ENCODE measurements around the gene EMC10. TPM values are rescaled to one million over a fixed set of nuclear protein-coding genes. Genes with fewer than 3 reads are reported as not detected.

EMC10 gene
- total and polyA plus RNA-seq, 4 donors, result 17.1 to 132 (median 40.5) TPM

DNA sequence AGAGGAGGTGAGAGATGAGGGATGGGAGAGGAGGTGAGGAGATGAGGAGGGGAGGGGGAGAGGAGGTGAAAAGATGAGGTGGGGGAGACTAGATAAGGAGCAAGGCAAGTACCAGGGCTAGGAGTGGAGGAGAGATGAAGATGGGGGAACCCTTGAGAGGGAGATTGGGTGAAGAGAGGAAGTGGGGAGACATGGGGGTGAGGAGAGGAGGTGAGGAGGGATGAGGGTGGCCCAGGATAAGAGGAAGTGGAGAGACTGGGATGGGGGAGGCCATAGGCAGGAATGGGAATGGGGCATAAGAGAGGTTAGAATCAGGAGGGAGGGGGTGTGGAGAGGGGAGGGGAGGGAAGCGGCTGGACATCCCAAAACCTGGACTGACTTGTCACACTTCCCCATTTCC lies 16.7 kb upstream of the EMC10 start:
- Histone ChIP-seq H3K9ac (ENCODE audit: low read depth in 1 of 2, low read length in 2 of 2) (no peak overlapping the region), H3K4me1 (ENCODE audit: control insufficient read depth in 4 of 4, insufficient read depth in 4 of 4, low read length in 3 of 4) (no peaks in the 10 kb centered on the region), H3K9me3 (ENCODE audit: control insufficient read depth in 4 of 4, low read length in 3 of 4) (no peaks in the 10 kb centered on the region), H3K4me3 (ENCODE audit: low read depth in 1 of 3, low read length in 3 of 3) (no peak overlapping the region), H3K27ac (ENCODE audit: low read depth in 1 of 2, low read length in 2 of 2) (no peak overlapping the region), H3K27me3 (ENCODE audit: control insufficient read depth in 4 of 4, insufficient read depth in 4 of 4, low read length in 3 of 4) (peaks cover 0 to 2% (median 0%) of the 10 kb centered on the region in 4 donors), H3K36me3 (ENCODE audit: control insufficient read depth in 4 of 4, insufficient read depth in 3 of 4, low read depth in 1 of 4, low read length in 3 of 4) (no peaks in the 10 kb centered on the region)
- 52% methylated on average over 1 of the region's 1 CpG for WGBS
- DNase-seq (ENCODE audit: low spot score), result no peak
- TF ChIP-seq, protein P1, sequence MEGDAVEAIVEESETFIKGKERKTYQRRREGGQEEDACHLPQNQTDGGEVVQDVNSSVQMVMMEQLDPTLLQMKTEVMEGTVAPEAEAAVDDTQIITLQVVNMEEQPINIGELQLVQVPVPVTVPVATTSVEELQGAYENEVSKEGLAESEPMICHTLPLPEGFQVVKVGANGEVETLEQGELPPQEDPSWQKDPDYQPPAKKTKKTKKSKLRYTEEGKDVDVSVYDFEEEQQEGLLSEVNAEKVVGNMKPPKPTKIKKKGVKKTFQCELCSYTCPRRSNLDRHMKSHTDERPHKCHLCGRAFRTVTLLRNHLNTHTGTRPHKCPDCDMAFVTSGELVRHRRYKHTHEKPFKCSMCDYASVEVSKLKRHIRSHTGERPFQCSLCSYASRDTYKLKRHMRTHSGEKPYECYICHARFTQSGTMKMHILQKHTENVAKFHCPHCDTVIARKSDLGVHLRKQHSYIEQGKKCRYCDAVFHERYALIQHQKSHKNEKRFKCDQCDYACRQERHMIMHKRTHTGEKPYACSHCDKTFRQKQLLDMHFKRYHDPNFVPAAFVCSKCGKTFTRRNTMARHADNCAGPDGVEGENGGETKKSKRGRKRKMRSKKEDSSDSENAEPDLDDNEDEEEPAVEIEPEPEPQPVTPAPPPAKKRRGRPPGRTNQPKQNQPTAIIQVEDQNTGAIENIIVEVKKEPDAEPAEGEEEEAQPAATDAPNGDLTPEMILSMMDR (IDR thresholded peaks at IDR 0.05; ENCODE audit: low read depth, low read length, missing input control), result no peak
- TF ChIP-seq YY1 (IDR thresholded peaks at IDR 0.05) (no peak), SP1 (IDR thresholded peaks at IDR 0.05) (no peak), HNF4A (conservative IDR thresholded peaks at IDR 0.05) (no peak)
- TF ChIP-seq, protein P2, sequence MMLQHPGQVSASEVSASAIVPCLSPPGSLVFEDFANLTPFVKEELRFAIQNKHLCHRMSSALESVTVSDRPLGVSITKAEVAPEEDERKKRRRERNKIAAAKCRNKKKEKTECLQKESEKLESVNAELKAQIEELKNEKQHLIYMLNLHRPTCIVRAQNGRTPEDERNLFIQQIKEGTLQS (IDR thresholded peaks at IDR 0.05), result no peak

DNA sequence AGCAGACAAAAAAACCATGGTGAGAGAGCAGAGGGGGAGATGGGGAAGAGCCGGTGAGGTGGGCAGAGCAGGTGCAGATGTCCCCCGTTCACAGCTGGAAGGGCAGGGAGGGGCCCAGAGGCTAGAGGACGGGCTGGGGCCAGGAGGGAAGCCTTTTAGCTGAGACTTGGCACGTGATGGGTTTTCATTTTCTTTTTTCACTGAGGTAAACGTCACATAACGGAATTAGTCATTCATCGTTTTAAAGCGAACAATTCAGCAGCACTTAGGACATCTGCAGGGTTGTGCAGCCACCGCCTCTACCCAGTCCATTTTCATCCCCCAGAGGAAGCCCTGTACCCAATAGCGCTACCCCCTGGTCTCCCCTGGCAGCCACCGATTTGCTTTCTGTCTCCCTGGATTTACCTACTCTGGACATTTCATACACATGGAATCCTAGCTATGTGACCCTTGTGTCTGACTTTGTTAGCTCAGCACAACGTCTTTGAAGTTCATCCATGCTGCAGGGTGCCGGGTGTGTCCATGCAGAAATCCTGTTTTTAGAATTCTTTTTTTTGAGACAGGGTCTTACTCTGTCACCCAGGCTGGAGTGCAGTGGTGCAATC lies 16.0 kb upstream of the EMC10 start:
- WGBS, result 28% methylated on average over 13 of the region's 13 CpGs
- Histone ChIP-seq H3K9me3 (ENCODE audit: control insufficient read depth in 4 of 4, low read length in 3 of 4) (no peaks in the 10 kb centered on the region), H3K4me1 (ENCODE audit: control insufficient read depth in 4 of 4, insufficient read depth in 4 of 4, low read length in 3 of 4) (no peaks in the 10 kb centered on the region), H3K4me3 (ENCODE audit: low read depth in 1 of 3, low read length in 3 of 3) (no peak overlapping the region), H3K27me3 (ENCODE audit: control insufficient read depth in 4 of 4, insufficient read depth in 4 of 4, low read length in 3 of 4) (peaks cover 0 to 2% (median 0%) of the 10 kb centered on the region in 4 donors), H3K9ac (ENCODE audit: low read depth in 1 of 2, low read length in 2 of 2) (no peak overlapping the region), H3K36me3 (ENCODE audit: control insufficient read depth in 4 of 4, insufficient read depth in 3 of 4, low read depth in 1 of 4, low read length in 3 of 4) (no peaks in the 10 kb centered on the region), H3K27ac (ENCODE audit: low read depth in 1 of 2, low read length in 2 of 2) (no peak overlapping the region)
- TF ChIP-seq RAD21 (IDR thresholded peaks at IDR 0.05) (no peak), SP1 (IDR thresholded peaks at IDR 0.05) (no peak), HNF4A (conservative IDR thresholded peaks at IDR 0.05) (no peak), FOXA2 (IDR thresholded peaks at IDR 0.05) (no peak), RXRA (IDR thresholded peaks at IDR 0.05) (no peak), TAF1 (conservative IDR thresholded peaks at IDR 0.05) (no peak), YY1 (IDR thresholded peaks at IDR 0.05) (no peak), HNF4G (IDR thresholded peaks at IDR 0.05) (no peak)
- TF ChIP-seq, protein P3, sequence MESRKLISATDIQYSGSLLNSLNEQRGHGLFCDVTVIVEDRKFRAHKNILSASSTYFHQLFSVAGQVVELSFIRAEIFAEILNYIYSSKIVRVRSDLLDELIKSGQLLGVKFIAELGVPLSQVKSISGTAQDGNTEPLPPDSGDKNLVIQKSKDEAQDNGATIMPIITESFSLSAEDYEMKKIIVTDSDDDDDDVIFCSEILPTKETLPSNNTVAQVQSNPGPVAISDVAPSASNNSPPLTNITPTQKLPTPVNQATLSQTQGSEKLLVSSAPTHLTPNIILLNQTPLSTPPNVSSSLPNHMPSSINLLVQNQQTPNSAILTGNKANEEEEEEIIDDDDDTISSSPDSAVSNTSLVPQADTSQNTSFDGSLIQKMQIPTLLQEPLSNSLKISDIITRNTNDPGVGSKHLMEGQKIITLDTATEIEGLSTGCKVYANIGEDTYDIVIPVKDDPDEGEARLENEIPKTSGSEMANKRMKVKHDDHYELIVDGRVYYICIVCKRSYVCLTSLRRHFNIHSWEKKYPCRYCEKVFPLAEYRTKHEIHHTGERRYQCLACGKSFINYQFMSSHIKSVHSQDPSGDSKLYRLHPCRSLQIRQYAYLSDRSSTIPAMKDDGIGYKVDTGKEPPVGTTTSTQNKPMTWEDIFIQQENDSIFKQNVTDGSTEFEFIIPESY (IDR thresholded peaks at IDR 0.05), result no peak
- TF ChIP-seq, protein P1 (IDR thresholded peaks at IDR 0.05; ENCODE audit: low read depth, low read length, missing input control), result no peak
- TF ChIP-seq, protein P4, sequence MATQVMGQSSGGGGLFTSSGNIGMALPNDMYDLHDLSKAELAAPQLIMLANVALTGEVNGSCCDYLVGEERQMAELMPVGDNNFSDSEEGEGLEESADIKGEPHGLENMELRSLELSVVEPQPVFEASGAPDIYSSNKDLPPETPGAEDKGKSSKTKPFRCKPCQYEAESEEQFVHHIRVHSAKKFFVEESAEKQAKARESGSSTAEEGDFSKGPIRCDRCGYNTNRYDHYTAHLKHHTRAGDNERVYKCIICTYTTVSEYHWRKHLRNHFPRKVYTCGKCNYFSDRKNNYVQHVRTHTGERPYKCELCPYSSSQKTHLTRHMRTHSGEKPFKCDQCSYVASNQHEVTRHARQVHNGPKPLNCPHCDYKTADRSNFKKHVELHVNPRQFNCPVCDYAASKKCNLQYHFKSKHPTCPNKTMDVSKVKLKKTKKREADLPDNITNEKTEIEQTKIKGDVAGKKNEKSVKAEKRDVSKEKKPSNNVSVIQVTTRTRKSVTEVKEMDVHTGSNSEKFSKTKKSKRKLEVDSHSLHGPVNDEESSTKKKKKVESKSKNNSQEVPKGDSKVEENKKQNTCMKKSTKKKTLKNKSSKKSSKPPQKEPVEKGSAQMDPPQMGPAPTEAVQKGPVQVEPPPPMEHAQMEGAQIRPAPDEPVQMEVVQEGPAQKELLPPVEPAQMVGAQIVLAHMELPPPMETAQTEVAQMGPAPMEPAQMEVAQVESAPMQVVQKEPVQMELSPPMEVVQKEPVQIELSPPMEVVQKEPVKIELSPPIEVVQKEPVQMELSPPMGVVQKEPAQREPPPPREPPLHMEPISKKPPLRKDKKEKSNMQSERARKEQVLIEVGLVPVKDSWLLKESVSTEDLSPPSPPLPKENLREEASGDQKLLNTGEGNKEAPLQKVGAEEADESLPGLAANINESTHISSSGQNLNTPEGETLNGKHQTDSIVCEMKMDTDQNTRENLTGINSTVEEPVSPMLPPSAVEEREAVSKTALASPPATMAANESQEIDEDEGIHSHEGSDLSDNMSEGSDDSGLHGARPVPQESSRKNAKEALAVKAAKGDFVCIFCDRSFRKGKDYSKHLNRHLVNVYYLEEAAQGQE (IDR thresholded peaks at IDR 0.05), result no peak
- no peak for DNase-seq (ENCODE audit: low spot score)
